ENCODE measurements around the gene UBE2L3.
"Not testable (repeated sequence)": the region's sequence is repeated elsewhere in the genome, so short reads cannot be mapped to it uniquely, and the experiment has no call there.

DNA sequence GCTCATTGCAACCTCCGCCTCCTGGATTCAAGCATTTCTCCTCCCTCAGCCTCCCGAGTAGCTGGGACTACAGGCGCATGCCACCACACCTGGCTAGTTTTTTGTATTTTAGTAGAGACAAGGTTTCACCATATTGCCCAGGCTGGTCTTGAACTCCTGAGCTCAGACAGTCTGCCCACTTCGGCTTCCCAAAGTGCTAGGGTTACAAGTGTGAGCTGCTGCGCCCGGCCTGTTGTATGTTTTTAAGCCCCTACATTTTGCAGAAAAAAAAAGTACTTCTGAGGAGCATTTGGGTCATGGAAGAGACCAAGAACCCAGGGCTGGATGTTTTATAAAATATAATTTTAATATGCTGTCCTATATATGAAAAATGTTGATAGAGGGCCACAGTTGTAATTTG lies 49.8 kb downstream of the UBE2L3 start:
- not testable (repeated sequence) for TF ChIP-seq ZNF398 (tag by site-specific recombination; IDR thresholded peaks at IDR 0.05); ZNF549 (tag by site-specific recombination; IDR thresholded peaks at IDR 0.05); ZNF426 (tag by site-specific recombination; IDR thresholded peaks at IDR 0.05); REPIN1 (tag by site-specific recombination; IDR thresholded peaks at IDR 0.05; ENCODE audit: low read depth); ZNF449 (tag by site-specific recombination; IDR thresholded peaks at IDR 0.05); ZBTB8A (tag by site-specific recombination; IDR thresholded peaks at IDR 0.05); WT1 (tag by site-specific recombination; IDR thresholded peaks at IDR 0.05); ZFP3 (tag by site-specific recombination; IDR thresholded peaks at IDR 0.05; ENCODE audit: low read depth); ZNF146 (tag by site-specific recombination; IDR thresholded peaks at IDR 0.05); YY2 (tag by site-specific recombination; IDR thresholded peaks at IDR 0.05)
- TF ChIP-seq, protein P1, sequence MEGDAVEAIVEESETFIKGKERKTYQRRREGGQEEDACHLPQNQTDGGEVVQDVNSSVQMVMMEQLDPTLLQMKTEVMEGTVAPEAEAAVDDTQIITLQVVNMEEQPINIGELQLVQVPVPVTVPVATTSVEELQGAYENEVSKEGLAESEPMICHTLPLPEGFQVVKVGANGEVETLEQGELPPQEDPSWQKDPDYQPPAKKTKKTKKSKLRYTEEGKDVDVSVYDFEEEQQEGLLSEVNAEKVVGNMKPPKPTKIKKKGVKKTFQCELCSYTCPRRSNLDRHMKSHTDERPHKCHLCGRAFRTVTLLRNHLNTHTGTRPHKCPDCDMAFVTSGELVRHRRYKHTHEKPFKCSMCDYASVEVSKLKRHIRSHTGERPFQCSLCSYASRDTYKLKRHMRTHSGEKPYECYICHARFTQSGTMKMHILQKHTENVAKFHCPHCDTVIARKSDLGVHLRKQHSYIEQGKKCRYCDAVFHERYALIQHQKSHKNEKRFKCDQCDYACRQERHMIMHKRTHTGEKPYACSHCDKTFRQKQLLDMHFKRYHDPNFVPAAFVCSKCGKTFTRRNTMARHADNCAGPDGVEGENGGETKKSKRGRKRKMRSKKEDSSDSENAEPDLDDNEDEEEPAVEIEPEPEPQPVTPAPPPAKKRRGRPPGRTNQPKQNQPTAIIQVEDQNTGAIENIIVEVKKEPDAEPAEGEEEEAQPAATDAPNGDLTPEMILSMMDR (tag by site-specific recombination; IDR thresholded peaks at IDR 0.05) = not testable (repeated sequence)

Measured in HEK293 (cell line).